Astrocyte of the cerebellum (primary cell): ENCODE measurements around the gene ZAP70.

Source experiments
- DNase-seq: peaks from one replicate; pipeline ENCODE4 v3.0.0-alpha.2; 2011; ENCODE audit warnings: low read depth
- H3K4me3 ChIP-seq: 2 replicates; pipeline ENCODE4 v1.5.1; 2011; ENCODE audit warnings: mild to moderate bottlenecking, low read depth, low read length, moderate library complexity
- in situ Hi-C: cut with HindIII; loops from 2 replicates; pipeline ENCODE4 v1.10.0; 2017; ENCODE audit warnings: low sequenced_read_pairs
- TF ChIP-seq, protein P1 (sequence below): IDR thresholded peaks from 2 replicates; pipeline ENCODE4 v1.5.1; 2012; ENCODE audit warnings: low read length, low read depth, moderate library complexity, mild to moderate bottlenecking; ENCODE audit errors: missing control alignments

ZAP70 gene

DNA sequence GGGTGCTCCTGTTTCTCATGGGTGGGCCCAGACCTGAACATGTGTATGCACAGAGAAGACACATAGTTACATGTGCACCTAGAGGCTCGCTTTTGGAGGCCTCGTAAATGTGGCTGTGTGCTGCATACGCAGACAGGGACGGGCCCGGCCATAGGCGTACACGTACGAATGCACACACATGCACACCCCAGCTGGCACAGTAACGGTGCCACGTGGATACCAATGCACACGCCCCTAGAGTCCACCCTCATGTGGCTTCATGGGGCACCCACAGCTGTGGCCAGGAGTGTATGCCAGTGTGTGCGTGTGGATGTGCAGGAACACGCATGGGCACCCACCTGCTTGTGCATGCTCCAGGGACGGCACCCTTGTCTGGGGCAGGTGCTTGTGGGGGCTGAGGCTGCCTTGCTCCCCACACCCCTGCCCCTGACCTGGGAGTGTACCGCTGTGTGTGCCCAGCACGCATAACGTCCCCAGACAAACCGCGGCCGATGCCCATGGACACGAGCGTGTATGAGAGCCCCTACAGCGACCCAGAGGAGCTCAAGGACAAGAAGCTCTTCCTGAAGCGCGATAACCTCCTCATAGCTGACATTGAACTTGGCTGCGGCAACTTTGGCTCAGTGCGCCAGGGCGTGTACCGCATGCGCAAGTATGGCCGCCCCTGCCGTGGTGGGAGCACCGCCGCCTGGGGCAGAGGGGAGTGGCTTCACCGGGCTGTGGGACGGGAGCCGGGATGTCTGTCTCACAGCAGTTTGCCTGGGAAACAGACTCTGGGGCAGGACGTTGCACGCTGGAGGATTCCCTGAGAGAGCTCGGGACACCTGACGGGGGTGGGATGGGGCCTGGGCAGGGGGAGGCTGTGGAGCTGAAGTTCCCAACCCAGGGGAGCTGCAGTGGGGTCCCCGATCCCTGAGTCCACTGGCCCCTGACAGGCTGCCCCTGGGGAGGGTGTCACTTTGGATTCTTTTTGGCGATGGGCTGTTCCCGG, 21.0 kb downstream of the ZAP70 start:
- H3K4me3 ChIP-seq, result no peak overlapping the region
- no peak for DNase-seq
- in situ Hi-C loops, result no loop called here
- TF ChIP-seq, protein P1, sequence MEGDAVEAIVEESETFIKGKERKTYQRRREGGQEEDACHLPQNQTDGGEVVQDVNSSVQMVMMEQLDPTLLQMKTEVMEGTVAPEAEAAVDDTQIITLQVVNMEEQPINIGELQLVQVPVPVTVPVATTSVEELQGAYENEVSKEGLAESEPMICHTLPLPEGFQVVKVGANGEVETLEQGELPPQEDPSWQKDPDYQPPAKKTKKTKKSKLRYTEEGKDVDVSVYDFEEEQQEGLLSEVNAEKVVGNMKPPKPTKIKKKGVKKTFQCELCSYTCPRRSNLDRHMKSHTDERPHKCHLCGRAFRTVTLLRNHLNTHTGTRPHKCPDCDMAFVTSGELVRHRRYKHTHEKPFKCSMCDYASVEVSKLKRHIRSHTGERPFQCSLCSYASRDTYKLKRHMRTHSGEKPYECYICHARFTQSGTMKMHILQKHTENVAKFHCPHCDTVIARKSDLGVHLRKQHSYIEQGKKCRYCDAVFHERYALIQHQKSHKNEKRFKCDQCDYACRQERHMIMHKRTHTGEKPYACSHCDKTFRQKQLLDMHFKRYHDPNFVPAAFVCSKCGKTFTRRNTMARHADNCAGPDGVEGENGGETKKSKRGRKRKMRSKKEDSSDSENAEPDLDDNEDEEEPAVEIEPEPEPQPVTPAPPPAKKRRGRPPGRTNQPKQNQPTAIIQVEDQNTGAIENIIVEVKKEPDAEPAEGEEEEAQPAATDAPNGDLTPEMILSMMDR, result no peak

- no peak overlapping the region for H3K4me3 ChIP-seq
- in situ Hi-C loops, result no loop called here
- TF ChIP-seq, protein P1, result no peak
- DNase-seq, result no peak
Measured at GRCh38 chr2:97735161-97735561, 21.8 kb downstream of the ZAP70 start.

GRCh38 chr2:97736185-97736584, 22.8 kb downstream of the ZAP70 start:
- in situ Hi-C loops, result no loop called here
- no peak for DNase-seq
- no peak overlapping the region for H3K4me3 ChIP-seq
- TF ChIP-seq, protein P1, result no peak

DNA sequence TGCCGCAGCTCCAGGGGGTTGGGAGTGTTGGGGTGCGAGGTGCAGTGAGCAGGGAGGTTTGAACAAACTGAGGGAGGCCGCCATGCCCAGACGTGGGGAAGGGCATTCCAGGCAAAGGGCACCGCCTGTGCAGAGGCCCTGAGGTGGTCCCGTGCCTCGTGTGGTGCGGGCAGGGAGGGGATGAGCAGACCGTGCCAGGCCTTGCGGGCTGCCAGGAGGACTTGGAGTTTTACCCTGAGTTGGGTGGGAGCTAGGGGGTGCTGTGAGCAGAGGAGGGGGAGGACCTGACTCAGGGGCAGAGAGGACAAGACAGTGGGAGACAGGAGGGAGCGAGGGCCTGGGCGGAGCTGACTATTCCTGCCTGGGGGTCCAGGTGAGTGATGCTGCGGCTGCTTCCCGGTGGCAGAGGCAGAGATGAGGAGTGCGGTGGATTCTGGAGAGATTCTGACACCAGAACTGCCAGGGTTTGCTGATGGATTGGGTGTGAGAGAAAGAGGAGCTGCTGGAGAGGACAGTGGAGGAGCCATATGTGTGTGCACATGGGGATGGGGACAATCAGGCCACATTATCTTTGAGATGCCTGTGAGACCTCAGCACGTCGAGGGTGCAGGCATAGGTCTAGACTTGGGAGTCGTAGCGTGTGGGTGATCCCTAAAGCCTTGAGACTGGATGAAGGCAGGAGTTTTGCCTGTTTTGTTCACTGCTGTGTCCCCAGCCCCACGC, 23.4 kb downstream of the ZAP70 start:
- no peak overlapping the region for H3K4me3 ChIP-seq
- in situ Hi-C loops, result no loop called here
- TF ChIP-seq, protein P1, result no peak
- DNase-seq, result no peak

- no peak for DNase-seq
- TF ChIP-seq, protein P1, result no peak
- H3K4me3 ChIP-seq, result no peak overlapping the region
- in situ Hi-C loops, result no loop called here
Measured at GRCh38 chr2:97737421-97738178, 24.2 kb downstream of the ZAP70 start.
